Activated T-helper 1 cell treated with Interleukin-2 at 50 U/mL for 16 hours (primary cell): Measurements from ENCODE around the gene ZMYND11.

Experiments
- DNase-seq: peaks from one replicate; pipeline ENCODE4 v3.0.0-alpha.2; 2020; ENCODE audit warnings: low read depth

The ZMYND11 gene

GRCh38 chr10:200405-200804 lies 65.2 kb downstream of the ZMYND11 start:
- no peak for DNase-seq

- DNase-seq = no peak
These were observed 66.1 kb downstream of the ZMYND11 start for GRCh38 chr10:201328-201771.

GRCh38 chr10:208616-209015 lies 73.4 kb downstream of the ZMYND11 start:
- DNase-seq = no peak

GRCh38 chr10:209357-209756 lies 74.1 kb downstream of the ZMYND11 start:
- no peak for DNase-seq

- DNase-seq = no peak
These were observed 75.0 kb downstream of the ZMYND11 start for GRCh38 chr10:210297-210696.

GRCh38 chr10:215444-215843 lies 80.2 kb downstream of the ZMYND11 start:
- no peak for DNase-seq

- no peak for DNase-seq
These were observed 83.5 kb downstream of the ZMYND11 start for GRCh38 chr10:218798-219197.

GRCh38 chr10:219731-220472 lies 84.6 kb downstream of the ZMYND11 start:
- no peak for DNase-seq

GRCh38 chr10:224571-224970 lies 89.3 kb downstream of the ZMYND11 start:
- DNase-seq = no peak

- DNase-seq = no peak
These were observed 90.8 kb downstream of the ZMYND11 start for GRCh38 chr10:226018-226417.

- DNase-seq = no peak
These were observed 91.8 kb downstream of the ZMYND11 start for GRCh38 chr10:227014-227413.

- DNase-seq = no peak
These were observed 93.1 kb downstream of the ZMYND11 start for GRCh38 chr10:228366-228765.

- DNase-seq = no peak
These were observed 95.5 kb downstream of the ZMYND11 start for GRCh38 chr10:230758-231157.

- DNase-seq = no peak
These were observed 96.8 kb downstream of the ZMYND11 start for GRCh38 chr10:232061-232460.

- no peak for DNase-seq
These were observed 97.6 kb downstream of the ZMYND11 start for GRCh38 chr10:232878-233277.

- no peak for DNase-seq
These were observed 99.6 kb downstream of the ZMYND11 start for GRCh38 chr10:234708-235406.

GRCh38 chr10:235915-236314 lies 100.7 kb downstream of the ZMYND11 start:
- DNase-seq = no peak

- DNase-seq = no peak
These were observed 103.9 kb downstream of the ZMYND11 start for GRCh38 chr10:239109-239508.

- no peak for DNase-seq
These were observed 106.2 kb downstream of the ZMYND11 start for GRCh38 chr10:241451-241850.

GRCh38 chr10:241966-242643 lies 106.8 kb downstream of the ZMYND11 start:
- no peak for DNase-seq

- DNase-seq = no peak
These were observed 109.0 kb downstream of the ZMYND11 start for GRCh38 chr10:244227-244626.

GRCh38 chr10:246431-246830 lies 111.2 kb downstream of the ZMYND11 start:
- DNase-seq = no peak

GRCh38 chr10:247480-247879 lies 112.2 kb downstream of the ZMYND11 start:
- no peak for DNase-seq
